ENCODE measurements around the gene TANGO2. TPM values are rescaled to one million over a fixed set of nuclear protein-coding genes. Genes with fewer than 3 reads are reported as not detected.
A peak's percentile ranks its signal among the peaks of the same experiment; 100 is the strongest.

Gene TANGO2
- total and polyA plus RNA-seq, 9 of the 15 experiments (the other 6 are each of a cell fraction or from before 2014, with no cell fraction given): 15.5 to 94.9 (median 70.1) TPM

DNA sequence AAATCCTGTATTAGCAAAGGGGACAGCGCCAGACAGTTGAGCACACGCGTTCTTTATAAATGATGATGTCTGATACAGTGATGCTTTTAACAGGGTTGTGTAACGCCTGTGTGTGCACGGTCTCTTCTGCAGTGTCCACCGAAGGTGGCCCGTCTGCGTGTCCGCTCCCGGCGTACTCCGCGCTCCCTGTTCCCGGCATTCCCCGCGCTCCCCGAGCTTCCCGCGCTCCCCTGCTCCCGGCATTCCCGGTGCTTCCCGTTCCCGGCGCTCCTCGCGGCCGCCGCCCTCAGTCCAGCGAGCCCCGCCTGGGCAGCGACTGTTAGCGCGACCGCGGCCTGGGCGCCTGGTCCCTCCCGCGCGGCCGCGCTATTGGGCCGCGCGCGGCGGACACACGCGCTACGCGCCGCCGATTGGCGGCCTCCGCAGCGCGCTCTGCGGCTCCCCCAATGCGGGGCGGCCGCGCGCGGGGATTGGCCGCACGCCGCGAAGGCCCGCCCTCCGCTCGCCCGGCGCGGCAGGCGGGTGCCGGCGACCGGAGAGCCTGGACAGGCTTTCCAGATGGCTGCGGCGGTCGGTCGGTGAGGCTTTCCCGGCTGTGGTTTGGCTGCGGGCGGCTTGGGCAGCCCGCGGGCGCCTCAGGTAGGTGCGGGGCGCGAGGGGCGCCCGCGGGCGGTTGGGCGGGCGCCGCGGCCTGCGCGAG lies 59.0 kb downstream of the TANGO2 start, which contains the start of gene DGCR8 (continued):
- TF ChIP-seq, protein P1, sequence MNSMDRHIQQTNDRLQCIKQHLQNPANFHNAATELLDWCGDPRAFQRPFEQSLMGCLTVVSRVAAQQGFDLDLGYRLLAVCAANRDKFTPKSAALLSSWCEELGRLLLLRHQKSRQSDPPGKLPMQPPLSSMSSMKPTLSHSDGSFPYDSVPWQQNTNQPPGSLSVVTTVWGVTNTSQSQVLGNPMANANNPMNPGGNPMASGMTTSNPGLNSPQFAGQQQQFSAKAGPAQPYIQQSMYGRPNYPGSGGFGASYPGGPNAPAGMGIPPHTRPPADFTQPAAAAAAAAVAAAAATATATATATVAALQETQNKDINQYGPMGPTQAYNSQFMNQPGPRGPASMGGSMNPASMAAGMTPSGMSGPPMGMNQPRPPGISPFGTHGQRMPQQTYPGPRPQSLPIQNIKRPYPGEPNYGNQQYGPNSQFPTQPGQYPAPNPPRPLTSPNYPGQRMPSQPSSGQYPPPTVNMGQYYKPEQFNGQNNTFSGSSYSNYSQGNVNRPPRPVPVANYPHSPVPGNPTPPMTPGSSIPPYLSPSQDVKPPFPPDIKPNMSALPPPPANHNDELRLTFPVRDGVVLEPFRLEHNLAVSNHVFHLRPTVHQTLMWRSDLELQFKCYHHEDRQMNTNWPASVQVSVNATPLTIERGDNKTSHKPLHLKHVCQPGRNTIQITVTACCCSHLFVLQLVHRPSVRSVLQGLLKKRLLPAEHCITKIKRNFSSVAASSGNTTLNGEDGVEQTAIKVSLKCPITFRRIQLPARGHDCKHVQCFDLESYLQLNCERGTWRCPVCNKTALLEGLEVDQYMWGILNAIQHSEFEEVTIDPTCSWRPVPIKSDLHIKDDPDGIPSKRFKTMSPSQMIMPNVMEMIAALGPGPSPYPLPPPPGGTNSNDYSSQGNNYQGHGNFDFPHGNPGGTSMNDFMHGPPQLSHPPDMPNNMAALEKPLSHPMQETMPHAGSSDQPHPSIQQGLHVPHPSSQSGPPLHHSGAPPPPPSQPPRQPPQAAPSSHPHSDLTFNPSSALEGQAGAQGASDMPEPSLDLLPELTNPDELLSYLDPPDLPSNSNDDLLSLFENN (IDR thresholded peaks at IDR 0.05; ENCODE audit: low read depth in 2 of 2, low read length in 2 of 2): peak; percentile 12 to 49; a peak in 2 of 4 replicates
- TF ChIP-seq ZNF174 (CRISPR knock-in tag; IDR thresholded peaks at IDR 0.05): peak; percentile 82; the same call in 1 of the 2 replicates
- TF ChIP-seq, protein P2, sequence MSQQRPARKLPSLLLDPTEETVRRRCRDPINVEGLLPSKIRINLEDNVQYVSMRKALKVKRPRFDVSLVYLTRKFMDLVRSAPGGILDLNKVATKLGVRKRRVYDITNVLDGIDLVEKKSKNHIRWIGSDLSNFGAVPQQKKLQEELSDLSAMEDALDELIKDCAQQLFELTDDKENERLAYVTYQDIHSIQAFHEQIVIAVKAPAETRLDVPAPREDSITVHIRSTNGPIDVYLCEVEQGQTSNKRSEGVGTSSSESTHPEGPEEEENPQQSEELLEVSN (IDR thresholded peaks at IDR 0.05; ENCODE audit: borderline replicate concordance in 1 of 2, extremely low read depth in 1 of 2, insufficient read depth in 1 of 2, insufficient read length in 1 of 2, low read depth in 1 of 2, low read length in 1 of 2, poor library complexity in 1 of 2, severe bottlenecking in 1 of 2): peak; percentile 99 to 100
- TF ChIP-seq SRF (CRISPR knock-in tag; IDR thresholded peaks at IDR 0.05): peak in 1 of 2 experiments; percentile 39; a peak in 1 of 4 replicates
- TF ChIP-seq, protein P3, sequence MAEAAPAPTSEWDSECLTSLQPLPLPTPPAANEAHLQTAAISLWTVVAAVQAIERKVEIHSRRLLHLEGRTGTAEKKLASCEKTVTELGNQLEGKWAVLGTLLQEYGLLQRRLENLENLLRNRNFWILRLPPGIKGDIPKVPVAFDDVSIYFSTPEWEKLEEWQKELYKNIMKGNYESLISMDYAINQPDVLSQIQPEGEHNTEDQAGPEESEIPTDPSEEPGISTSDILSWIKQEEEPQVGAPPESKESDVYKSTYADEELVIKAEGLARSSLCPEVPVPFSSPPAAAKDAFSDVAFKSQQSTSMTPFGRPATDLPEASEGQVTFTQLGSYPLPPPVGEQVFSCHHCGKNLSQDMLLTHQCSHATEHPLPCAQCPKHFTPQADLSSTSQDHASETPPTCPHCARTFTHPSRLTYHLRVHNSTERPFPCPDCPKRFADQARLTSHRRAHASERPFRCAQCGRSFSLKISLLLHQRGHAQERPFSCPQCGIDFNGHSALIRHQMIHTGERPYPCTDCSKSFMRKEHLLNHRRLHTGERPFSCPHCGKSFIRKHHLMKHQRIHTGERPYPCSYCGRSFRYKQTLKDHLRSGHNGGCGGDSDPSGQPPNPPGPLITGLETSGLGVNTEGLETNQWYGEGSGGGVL (CRISPR knock-in tag; IDR thresholded peaks at IDR 0.05): no peak
- TF ChIP-seq NELFE (IDR thresholded peaks at IDR 0.05; ENCODE audit: insufficient read depth, insufficient read length): no peak
- TF ChIP-seq ZNF239 (CRISPR knock-in tag; IDR thresholded peaks at IDR 0.05): peak; percentile 72
- TF ChIP-seq, protein P4, sequence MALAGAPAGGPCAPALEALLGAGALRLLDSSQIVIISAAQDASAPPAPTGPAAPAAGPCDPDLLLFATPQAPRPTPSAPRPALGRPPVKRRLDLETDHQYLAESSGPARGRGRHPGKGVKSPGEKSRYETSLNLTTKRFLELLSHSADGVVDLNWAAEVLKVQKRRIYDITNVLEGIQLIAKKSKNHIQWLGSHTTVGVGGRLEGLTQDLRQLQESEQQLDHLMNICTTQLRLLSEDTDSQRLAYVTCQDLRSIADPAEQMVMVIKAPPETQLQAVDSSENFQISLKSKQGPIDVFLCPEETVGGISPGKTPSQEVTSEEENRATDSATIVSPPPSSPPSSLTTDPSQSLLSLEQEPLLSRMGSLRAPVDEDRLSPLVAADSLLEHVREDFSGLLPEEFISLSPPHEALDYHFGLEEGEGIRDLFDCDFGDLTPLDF (CRISPR knock-in tag; IDR thresholded peaks at IDR 0.05): peak; percentile 99
- peak; percentile 97 for TF ChIP-seq POLR2AphosphoS2 (IDR thresholded peaks at IDR 0.05; ENCODE audit: low read length)
- TF ChIP-seq, protein P5, sequence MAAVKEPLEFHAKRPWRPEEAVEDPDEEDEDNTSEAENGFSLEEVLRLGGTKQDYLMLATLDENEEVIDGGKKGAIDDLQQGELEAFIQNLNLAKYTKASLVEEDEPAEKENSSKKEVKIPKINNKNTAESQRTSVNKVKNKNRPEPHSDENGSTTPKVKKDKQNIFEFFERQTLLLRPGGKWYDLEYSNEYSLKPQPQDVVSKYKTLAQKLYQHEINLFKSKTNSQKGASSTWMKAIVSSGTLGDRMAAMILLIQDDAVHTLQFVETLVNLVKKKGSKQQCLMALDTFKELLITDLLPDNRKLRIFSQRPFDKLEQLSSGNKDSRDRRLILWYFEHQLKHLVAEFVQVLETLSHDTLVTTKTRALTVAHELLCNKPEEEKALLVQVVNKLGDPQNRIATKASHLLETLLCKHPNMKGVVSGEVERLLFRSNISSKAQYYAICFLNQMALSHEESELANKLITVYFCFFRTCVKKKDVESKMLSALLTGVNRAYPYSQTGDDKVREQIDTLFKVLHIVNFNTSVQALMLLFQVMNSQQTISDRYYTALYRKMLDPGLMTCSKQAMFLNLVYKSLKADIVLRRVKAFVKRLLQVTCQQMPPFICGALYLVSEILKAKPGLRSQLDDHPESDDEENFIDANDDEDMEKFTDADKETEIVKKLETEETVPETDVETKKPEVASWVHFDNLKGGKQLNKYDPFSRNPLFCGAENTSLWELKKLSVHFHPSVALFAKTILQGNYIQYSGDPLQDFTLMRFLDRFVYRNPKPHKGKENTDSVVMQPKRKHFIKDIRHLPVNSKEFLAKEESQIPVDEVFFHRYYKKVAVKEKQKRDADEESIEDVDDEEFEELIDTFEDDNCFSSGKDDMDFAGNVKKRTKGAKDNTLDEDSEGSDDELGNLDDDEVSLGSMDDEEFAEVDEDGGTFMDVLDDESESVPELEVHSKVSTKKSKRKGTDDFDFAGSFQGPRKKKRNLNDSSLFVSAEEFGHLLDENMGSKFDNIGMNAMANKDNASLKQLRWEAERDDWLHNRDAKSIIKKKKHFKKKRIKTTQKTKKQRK (IDR thresholded peaks at IDR 0.05; ENCODE audit: borderline replicate concordance, low read depth, low read length): peak; percentile 94; the same call in 1 of the 2 replicates
- TF ChIP-seq SNIP1 (IDR thresholded peaks at IDR 0.05; ENCODE audit: low read depth): no peak
- peak; percentile 98 for TF ChIP-seq ERF (CRISPR knock-in tag; IDR thresholded peaks at IDR 0.05)
- peak; percentile 84 for TF ChIP-seq ZKSCAN1 (IDR thresholded peaks at IDR 0.05; ENCODE audit: low read depth, low read length)
- TF ChIP-seq SP2 (IDR thresholded peaks at IDR 0.05; ENCODE audit: extremely low read depth, low read depth, low read length, poor library complexity, severe bottlenecking): peak; percentile 96

All from K562 (cell line).